HFF-Myc (cell line): ENCODE results near the gene SEH1L.

ENCODE experiments used
- DNase-seq: peaks from one replicate; pipeline ENCODE4 v3.0.0-alpha.2; 2011; ENCODE audit warnings: low read depth; ENCODE audit errors: extremely low read depth
- H3K4me3 ChIP-seq: replicated peaks from 2 replicates; pipeline ENCODE4 v1.5.1; 2011; ENCODE audit warnings: low read depth, mild to moderate bottlenecking, control low read depth, low read length
- CTCF ChIP-seq: IDR thresholded peaks from 2 replicates; pipeline ENCODE4 v1.5.1; 2012; ENCODE audit warnings: mild to moderate bottlenecking, low read depth, low read length, control low read depth; ENCODE audit errors: missing control alignments

SEH1L gene

GRCh38 chr18:12928641-12929040, 19.2 kb upstream of the SEH1L start:
- no peak for DNase-seq
- TF ChIP-seq CTCF: no peak
- no peak overlapping the region for H3K4me3 ChIP-seq

GRCh38 chr18:12929477-12930083, 18.2 kb upstream of the SEH1L start:
- no peak for TF ChIP-seq CTCF
- DNase-seq: no peak
- H3K4me3 ChIP-seq: no peak overlapping the region

GRCh38 chr18:12930376-12930775, 17.4 kb upstream of the SEH1L start:
- H3K4me3 ChIP-seq: no peak overlapping the region
- DNase-seq: no peak
- TF ChIP-seq CTCF: no peak

GRCh38 chr18:12930908-12931307, 16.9 kb upstream of the SEH1L start:
- no peak for DNase-seq
- no peak for TF ChIP-seq CTCF
- no peak overlapping the region for H3K4me3 ChIP-seq

GRCh38 chr18:12933327-12933726, 14.5 kb upstream of the SEH1L start:
- TF ChIP-seq CTCF: no peak
- no peak for DNase-seq
- H3K4me3 ChIP-seq: no peak overlapping the region

GRCh38 chr18:12934454-12935071, 13.2 kb upstream of the SEH1L start:
- no peak overlapping the region for H3K4me3 ChIP-seq
- peak; percentile 62 for DNase-seq
- TF ChIP-seq CTCF: peak; percentile 97

GRCh38 chr18:12939162-12939561, 8.6 kb upstream of the SEH1L start:
- H3K4me3 ChIP-seq: no peak overlapping the region
- no peak for DNase-seq
- TF ChIP-seq CTCF: no peak
